Adrenal gland (tissue), 12 donors: ENCODE results near the gene TACR1. TPM values are rescaled to one million over a fixed set of nuclear protein-coding genes. Genes with fewer than 3 reads are reported as not detected.

Experiments used
- DNase-seq, 7 donors: peaks; one replicate each; pipeline ENCODE4 v3.0.0-alpha.2; 2019 to 2020
- H3K27ac ChIP-seq, 5 donors: fragments of 200-600 bp; sonication (generic) in 4 of 5; 1 replicate in 3 of 5; 2 replicates in 2 of 5; pipeline versions ENCODE4 v1.5.1 to v1.8.0; 2016 to 2020; ENCODE audit warnings: mild to moderate bottlenecking in 1 of 5
- H3K27me3 ChIP-seq: fragments of 200-600 bp; 2 replicates; pipeline ENCODE4 v1.8.0; 2021
- H3K36me3 ChIP-seq, 2 donors: fragments of 200-600 bp; replicated peaks in 1 of 2; 1 replicate in 1 of 2; 2 replicates in 1 of 2; pipeline versions ENCODE4 v1.5.1 to v1.8.0; 2018 to 2022
- H3K4me1 ChIP-seq, 2 donors: fragments of 200-600 bp; replicated peaks in 1 of 2; 1 replicate in 1 of 2; 2 replicates in 1 of 2; pipeline versions ENCODE4 v1.5.1 to v1.8.0; 2018 to 2021
- H3K4me3 ChIP-seq, 4 donors: fragments of 200-600 bp; sonication (generic) in 3 of 4; one replicate each; pipeline ENCODE4 v1.5.1; 2016 to 2018
- H3K9me3 ChIP-seq, 3 donors: fragments of 200-600 bp; sonication (generic) in 1 of 3; replicated peaks in 1 of 3; 1 replicate in 2 of 3; 2 replicates in 1 of 3; pipeline versions ENCODE4 v1.5.1 to v1.8.0; 2016 to 2021
- CTCF ChIP-seq, 6 experiments: fragments of 450-650 bp in 4 of 6; fragments of 200-600 bp in 2 of 6; sonication (generic) in 1 of 6; IDR thresholded peaks; 1 replicate in 5 of 6; 2 replicates in 1 of 6; pipeline versions ENCODE4 v1.5.1 to v1.8.0; 2016 to 2021; ENCODE audit warnings: antibody characterized with exemption in 6 of 6, mild to moderate bottlenecking in 2 of 6, moderate library complexity in 1 of 6
- POLR2A ChIP-seq, 2 donors: fragments of 450-650 bp; IDR thresholded peaks; one replicate each; pipeline ENCODE4 v1.6.1; 2017; ENCODE audit warnings: antibody characterized with exemption in 2 of 2, mild to moderate bottlenecking in 2 of 2, moderate library complexity in 1 of 2
- WGBS, 4 donors: extraction: QIAGEN DNeasy Blood & Tissue Kit in 2 of 4; methylation state at CpG; one replicate each; pipeline versions ENCODE4 v1.1.5 to v1.1.7; 2013 to 2017; 5-methylcytosine and 5-hydroxymethylcytosine counted together
- intact Hi-C, 2 donors: fragments of 100-400 bp; cut with DNase I; formaldehyde crosslinking; loops; one replicate each; pipeline versions ENCODE4 v1.14.1 to v1.15.0; 2022 to 2023
- microRNA-seq, 3 donors: library from miRNA; unstranded; fragments of <30 nt; microRNA quantifications; one replicate each; pipeline ENCODE4, GENCODE V29; 2017 to 2020
- polyA plus RNA-seq, 3 donors: library from polyadenylated mRNA; stranded (reverse); fragments of 200-250 nt in 2 of 3; fragments of 350-450 nt in 1 of 3; fragmentation: Illumina TruSeq in 1 of 3; extraction: RNeasy Lipid Tissue Mini Kit (QIAGEN cat#74804) in 1 of 3; gene quantifications; one replicate each; pipeline ENCODE4 v1.2.3, GENCODE V29; 2013 to 2014
- small RNA-seq, 2 donors: library from RNA; depleted of rRNA; stranded (forward); fragments of <200 nt; gene quantifications; one replicate each; pipeline ENCODE3, GENCODE V24; 2016
- total RNA-seq, 9 donors: library from RNA; depleted of rRNA in 4 of 9; stranded (reverse); fragments of >200 nt in 4 of 9; fragments of 120-200 nt in 1 of 9; fragmentation: NEBNext Ultra II Directional in 1 of 9; extraction: Animal tissue kit (Norgen Biotek cat#: 25700) in 1 of 9; gene quantifications; one replicate each; pipeline versions ENCODE4 v1.1.0 to v1.2.4, GENCODE V29; 2013 to 2023
- donor health status: healthy with polysubstance abuse.
- donor health status: Bipolar disorder and iron deficiency.
- donor health status: DM: yes; HTN: yes; CAD: no.
- donor health status: DM: no; HTN: no; CAD: no.
- donor health status: DM: no; HTN: no; CAD: no.
- donor health status: DM: yes; HTN: yes; CAD: no.

Gene TACR1
- total and polyA plus RNA-seq, 12 donors = 0.15 to 1.9 (median 0.41) TPM; not detected in 1

DNA sequence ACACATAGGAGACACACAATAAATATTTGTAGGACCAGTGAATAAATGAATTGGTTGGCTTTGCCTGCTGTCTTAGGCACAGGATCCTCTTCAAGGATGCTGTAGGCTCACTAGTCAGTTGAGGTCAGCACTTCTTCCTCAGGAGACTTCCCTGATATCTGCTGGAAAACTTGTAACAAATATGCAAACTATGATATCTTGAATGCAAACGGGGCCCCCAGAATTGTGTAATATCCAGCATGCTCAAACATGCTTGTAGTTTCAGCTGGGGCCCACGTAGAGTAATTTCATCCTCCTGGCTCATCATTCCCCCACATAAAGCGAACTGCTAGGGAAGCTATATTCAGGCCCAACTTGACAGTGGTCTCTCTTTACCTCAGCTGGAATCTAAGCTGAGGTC, 197.3 kb downstream of the TACR1 start:
- no peaks in the 10 kb centered on the region for H3K36me3 ChIP-seq
- H3K27ac ChIP-seq = no peak overlapping the region
- H3K4me3 ChIP-seq = no peak overlapping the region
- TF ChIP-seq POLR2A (IDR thresholded peaks at IDR 0.05) = no peak
- TF ChIP-seq CTCF (IDR thresholded peaks at IDR 0.05) = no peak
- no peaks in the 10 kb centered on the region for H3K9me3 ChIP-seq
- no peaks in the 10 kb centered on the region for H3K4me1 ChIP-seq
- 86 to 97% (median 94%) methylated on average over 3 of the region's 3 CpGs for WGBS, 4 donors
- intact Hi-C loops = no loop called here
- no peak for DNase-seq
- no peaks in the 10 kb centered on the region for H3K27me3 ChIP-seq

GRCh38 chr2:74999468-74999867, 199.9 kb downstream of the TACR1 start:
- intact Hi-C loops = no loop called here

More at GRCh38 chr2:74999468-74999867, 199.9 kb downstream of the TACR1 start:
- Histone ChIP-seq H3K27me3 (no peaks in the 10 kb centered on the region), H3K4me3 (no peak overlapping the region), H3K27ac (no peak overlapping the region), H3K4me1 (no peaks in the 10 kb centered on the region), H3K9me3 (no peaks in the 10 kb centered on the region), H3K36me3 (no peaks in the 10 kb centered on the region)
- 84 to 96% (median 93%) methylated on average over 5 of the region's 5 CpGs for WGBS, 4 donors
- DNase-seq = no peak
- TF ChIP-seq CTCF (IDR thresholded peaks at IDR 0.05) = no peak
- TF ChIP-seq POLR2A (IDR thresholded peaks at IDR 0.05) = no peak

Small RNA genes within 50 kb of the gene (microRNA-seq; reads per million reads assigned to microRNA genes)
- 0 to 1.8 (median 0.85) reads per million in 3 donors for gene MIR5000

Small RNA genes within 50 kb of the gene (small RNA-seq; reads per million reads assigned to genes)
- gene MIR5000 = 0.12 to 0.42 reads per million in 2 donors

Other genes starting within 250 kb of the TACR1 start
- gene POLE4, start 240.9 kb downstream of the TACR1 start, total RNA-seq = 10 to 100 TPM; 16.7 to 93.0 (median 72.7) TPM
- gene POLE4, start 240.9 kb downstream of the TACR1 start, polyA plus RNA-seq = 10 to 100 TPM; 67.0 to 73.0 (median 69.6) TPM